ENCODE measurements around the gene INAFM2. TPM values are rescaled to one million over a fixed set of nuclear protein-coding genes. Genes with fewer than 3 reads are reported as not detected.

The INAFM2 gene
- total and polyA plus RNA-seq, 9 of the 15 experiments (the other 6 are each of a cell fraction or from before 2014, with no cell fraction given): 11.8 to 43.1 (median 27.2) TPM

DNA sequence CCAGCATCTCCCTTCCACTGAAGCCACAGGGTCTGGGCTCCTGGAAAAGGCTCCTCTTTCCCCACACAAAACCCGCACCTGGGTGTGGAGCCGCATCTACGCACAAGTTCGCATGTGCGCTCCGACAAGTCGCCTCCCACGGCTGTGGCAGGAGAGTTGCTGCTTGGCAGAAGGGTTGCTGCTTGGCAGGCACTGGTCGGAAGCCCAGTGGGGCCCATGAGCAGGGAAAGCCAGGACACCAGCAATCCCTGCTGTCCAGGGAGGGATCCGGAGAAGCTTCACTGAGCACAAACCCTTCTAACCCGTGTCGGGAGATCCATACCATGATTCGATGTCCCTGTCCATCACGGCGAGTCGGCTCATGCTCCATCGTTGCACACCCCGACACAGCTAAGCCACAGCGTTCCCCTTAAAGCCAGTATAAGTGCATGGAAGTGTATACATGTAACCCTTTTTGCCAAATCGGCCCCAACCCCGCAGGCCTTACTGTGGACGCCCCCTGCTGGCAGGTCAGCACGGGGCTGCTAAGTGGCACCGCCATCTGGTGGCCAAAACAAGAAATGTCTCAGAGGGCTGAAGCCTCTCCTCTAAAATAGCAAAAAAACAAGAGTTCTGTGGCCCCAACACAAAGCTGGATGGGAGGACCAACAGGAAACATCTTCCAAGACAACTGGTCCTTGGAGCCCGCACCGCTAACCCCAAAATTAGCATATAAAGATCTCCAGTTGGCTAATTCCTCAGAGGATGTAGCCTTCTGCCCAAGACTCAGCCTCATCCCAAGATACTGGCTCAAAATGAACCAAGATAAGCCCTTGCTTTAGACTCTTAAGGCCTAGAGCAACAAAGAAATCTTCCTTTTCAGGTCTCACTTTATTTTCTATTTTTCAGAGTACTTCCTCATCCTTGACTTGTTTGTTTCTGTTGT, 48.9 kb upstream of the INAFM2 start (continued):
- TF ChIP-seq THAP12 (CRISPR knock-in tag; IDR thresholded peaks at IDR 0.05): 0 out of 2 replicates have a peak, but pooled peaks have one; percentile 51
- TF ChIP-seq RNF2 (IDR thresholded peaks at IDR 0.05): 0 out of 2 replicates have a peak, but pooled peaks have one; percentile 21
- peak; percentile 69; the same call in 1 of the 2 replicates for TF ChIP-seq CC2D1A (IDR thresholded peaks at IDR 0.05)
- no peak for TF ChIP-seq ZNF274 (IDR thresholded peaks at IDR 0.05; ENCODE audit: borderline replicate concordance, low read depth, low read length)
- no peak for TF ChIP-seq RFX7 (CRISPR knock-in tag; IDR thresholded peaks at IDR 0.05)
- TF ChIP-seq SNIP1 (IDR thresholded peaks at IDR 0.05; ENCODE audit: low read depth): no peak
- TF ChIP-seq ZBED1 (IDR thresholded peaks at IDR 0.05): no peak
- TF ChIP-seq ZNF263 (CRISPR knock-in tag; IDR thresholded peaks at IDR 0.05; ENCODE audit: borderline replicate concordance): no peak
- TF ChIP-seq LEF1 (IDR thresholded peaks at IDR 0.05): no peak
- TF ChIP-seq, protein P1, sequence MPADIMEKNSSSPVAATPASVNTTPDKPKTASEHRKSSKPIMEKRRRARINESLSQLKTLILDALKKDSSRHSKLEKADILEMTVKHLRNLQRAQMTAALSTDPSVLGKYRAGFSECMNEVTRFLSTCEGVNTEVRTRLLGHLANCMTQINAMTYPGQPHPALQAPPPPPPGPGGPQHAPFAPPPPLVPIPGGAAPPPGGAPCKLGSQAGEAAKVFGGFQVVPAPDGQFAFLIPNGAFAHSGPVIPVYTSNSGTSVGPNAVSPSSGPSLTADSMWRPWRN (IDR thresholded peaks at IDR 0.05; ENCODE audit: low read depth): no peak
- TF ChIP-seq, protein P2, sequence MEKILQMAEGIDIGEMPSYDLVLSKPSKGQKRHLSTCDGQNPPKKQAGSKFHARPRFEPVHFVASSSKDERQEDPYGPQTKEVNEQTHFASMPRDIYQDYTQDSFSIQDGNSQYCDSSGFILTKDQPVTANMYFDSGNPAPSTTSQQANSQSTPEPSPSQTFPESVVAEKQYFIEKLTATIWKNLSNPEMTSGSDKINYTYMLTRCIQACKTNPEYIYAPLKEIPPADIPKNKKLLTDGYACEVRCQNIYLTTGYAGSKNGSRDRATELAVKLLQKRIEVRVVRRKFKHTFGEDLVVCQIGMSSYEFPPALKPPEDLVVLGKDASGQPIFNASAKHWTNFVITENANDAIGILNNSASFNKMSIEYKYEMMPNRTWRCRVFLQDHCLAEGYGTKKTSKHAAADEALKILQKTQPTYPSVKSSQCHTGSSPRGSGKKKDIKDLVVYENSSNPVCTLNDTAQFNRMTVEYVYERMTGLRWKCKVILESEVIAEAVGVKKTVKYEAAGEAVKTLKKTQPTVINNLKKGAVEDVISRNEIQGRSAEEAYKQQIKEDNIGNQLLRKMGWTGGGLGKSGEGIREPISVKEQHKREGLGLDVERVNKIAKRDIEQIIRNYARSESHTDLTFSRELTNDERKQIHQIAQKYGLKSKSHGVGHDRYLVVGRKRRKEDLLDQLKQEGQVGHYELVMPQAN (IDR thresholded peaks at IDR 0.05; ENCODE audit: borderline replicate concordance): no peak
- peak; percentile 96 for TF ChIP-seq DEAF1 (CRISPR knock-in tag; IDR thresholded peaks at IDR 0.05)
- no peak for TF ChIP-seq IRF9 (tag; IDR thresholded peaks at IDR 0.05)
- no peak for TF ChIP-seq NR3C1 (CRISPR knock-in tag; IDR thresholded peaks at IDR 0.05)
- 0 out of 2 replicates have a peak, but pooled peaks have one; percentile 54 for TF ChIP-seq TARDBP (IDR thresholded peaks at IDR 0.05)
- TF ChIP-seq MTA3 (IDR thresholded peaks at IDR 0.05; ENCODE audit: borderline replicate concordance): peak; percentile 24; the same call in 1 of the 2 replicates
- TF ChIP-seq RBM14 (IDR thresholded peaks at IDR 0.05; ENCODE audit: borderline replicate concordance, insufficient read depth, low read depth, low read length): no peak
- no peak for TF ChIP-seq L3MBTL2 (IDR thresholded peaks at IDR 0.05)
- TF ChIP-seq SIN3A (IDR thresholded peaks at IDR 0.05; ENCODE audit: borderline replicate concordance in 2 of 2, control insufficient read depth in 1 of 2, low read depth in 2 of 2, low read length in 2 of 2): no peak
- no peak for TF ChIP-seq ATF7 (IDR thresholded peaks at IDR 0.05)
- no peak for TF ChIP-seq ZNF431 (CRISPR knock-in tag; IDR thresholded peaks at IDR 0.05)

Measured in K562 (cell line).